Mucosa of rectum (tissue), 2 donors: ENCODE results near the gene TKT.
"Not testable (repeated sequence)": the region's sequence is repeated elsewhere in the genome, so short reads cannot be mapped to it uniquely, and the experiment has no call there.

Source experiments
- H3K27ac ChIP-seq, 2 donors: one replicate each; pipeline ENCODE4 v1.7.0; 2013; ENCODE audit warnings: inconsistent platforms in 2 of 2, low read depth in 2 of 2, low read length in 2 of 2
- H3K27me3 ChIP-seq, 2 donors: one replicate each; pipeline ENCODE4 v1.7.0; 2013; ENCODE audit warnings: low read length in 2 of 2; ENCODE audit not compliant: control insufficient read depth in 2 of 2, insufficient read depth in 2 of 2
- H3K36me3 ChIP-seq, 2 donors: one replicate each; pipeline ENCODE4 v1.7.0; 2013; ENCODE audit warnings: low read length in 2 of 2; ENCODE audit not compliant: control insufficient read depth in 2 of 2, insufficient read depth in 2 of 2
- H3K4me1 ChIP-seq, 2 donors: one replicate each; pipeline ENCODE4 v1.7.0; 2013; ENCODE audit warnings: low read length in 2 of 2, mild to moderate bottlenecking in 1 of 2; ENCODE audit not compliant: control insufficient read depth in 2 of 2, insufficient read depth in 2 of 2
- H3K4me3 ChIP-seq, 2 donors: one replicate each; pipeline ENCODE4 v1.7.0; 2013; ENCODE audit warnings: low read length in 2 of 2
- H3K9ac ChIP-seq, 2 donors: one replicate each; pipeline ENCODE4 v1.7.0; 2013; ENCODE audit warnings: low read length in 2 of 2, low read depth in 1 of 2, mild to moderate bottlenecking in 1 of 2
- H3K9me3 ChIP-seq, 2 donors: one replicate each; pipeline ENCODE4 v1.7.0; 2013; ENCODE audit warnings: low read length in 2 of 2; ENCODE audit not compliant: control insufficient read depth in 2 of 2
- donor health status: healthy.
- donor health status: Normal muscosa, but diverticular disease.

Gene TKT

GRCh38 chr3:53260286-53260785 lies 4.5 kb upstream of the TKT start:
- no peak overlapping the region for H3K4me3 ChIP-seq
- no peaks in the 10 kb centered on the region for H3K4me1 ChIP-seq
- H3K27me3 ChIP-seq, result no peaks in the 10 kb centered on the region
- no peak overlapping the region for H3K27ac ChIP-seq
- no peaks in the 10 kb centered on the region for H3K36me3 ChIP-seq
- no peaks in the 10 kb centered on the region for H3K9me3 ChIP-seq
- H3K9ac ChIP-seq, result no peak overlapping the region

GRCh38 chr3:53259427-53260259 lies 3.8 kb upstream of the TKT start:
- Histone ChIP-seq H3K9ac (no peak overlapping the region), H3K4me3 (no peak overlapping the region), H3K4me1 (peaks cover 3 to 5% of the 10 kb centered on the region in 2 donors), H3K27me3 (no peaks in the 10 kb centered on the region), H3K9me3 (no peaks in the 10 kb centered on the region), H3K36me3 (no peaks in the 10 kb centered on the region), H3K27ac (no peak overlapping the region)

DNA sequence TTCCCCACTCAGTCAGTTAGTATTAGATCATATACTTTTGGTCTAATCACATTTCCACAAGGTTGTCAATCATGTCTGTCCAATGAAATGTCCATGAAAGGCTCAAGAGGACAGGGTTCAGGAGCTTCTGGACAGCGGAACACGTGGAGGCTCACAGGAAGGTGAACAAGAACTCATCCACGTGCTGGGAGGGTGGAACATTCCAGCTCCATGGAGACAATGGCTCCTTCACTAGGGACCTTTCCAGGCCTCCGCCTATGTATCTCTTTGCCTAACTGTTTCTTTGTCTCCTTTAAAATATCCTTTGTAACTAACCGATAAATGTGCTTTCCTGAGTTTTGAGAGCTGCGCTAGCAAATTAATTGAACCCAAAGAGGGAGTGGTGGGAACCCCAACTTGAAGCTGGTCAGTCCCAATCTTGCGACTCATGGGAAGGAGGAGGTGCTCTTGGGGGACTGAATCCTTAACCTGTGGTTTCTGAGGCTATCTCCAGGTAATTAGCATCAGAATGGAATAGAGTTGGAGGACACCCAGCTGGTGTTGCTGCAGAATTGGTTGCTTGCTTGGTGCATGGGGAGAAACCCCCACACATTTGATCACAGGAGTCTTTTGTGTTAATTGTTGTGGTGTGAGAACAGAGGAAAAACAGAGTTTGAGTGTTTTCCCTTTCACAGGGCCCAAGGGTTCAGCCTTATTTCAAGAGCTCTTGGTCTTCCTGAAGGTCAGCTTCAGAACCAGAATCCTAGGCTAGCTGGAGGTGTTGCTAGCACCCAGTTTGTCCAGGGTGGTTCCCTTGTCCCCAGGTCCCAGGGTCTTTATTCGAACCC lies 3.0 kb upstream of the TKT start:
- H3K27ac ChIP-seq, result no peak overlapping the region
- no peaks in the 10 kb centered on the region for H3K9me3 ChIP-seq
- H3K36me3 ChIP-seq, result no peaks in the 10 kb centered on the region
- H3K4me1 ChIP-seq, result peaks cover 11 to 13% of the 10 kb centered on the region in 2 donors
- no peak overlapping the region for H3K9ac ChIP-seq
- H3K4me3 ChIP-seq, result no peak overlapping the region
- H3K27me3 ChIP-seq, result no peaks in the 10 kb centered on the region

GRCh38 chr3:53257465-53257864 lies 1.6 kb upstream of the TKT start:
- Histone ChIP-seq H3K9ac (no peak overlapping the region), H3K4me3 (no peak overlapping the region), H3K4me1 (peaks cover 15 to 20% of the 10 kb centered on the region in 2 donors), H3K27me3 (no peaks in the 10 kb centered on the region), H3K9me3 (no peaks in the 10 kb centered on the region), H3K27ac (no peak overlapping the region), H3K36me3 (no peaks in the 10 kb centered on the region)

DNA sequence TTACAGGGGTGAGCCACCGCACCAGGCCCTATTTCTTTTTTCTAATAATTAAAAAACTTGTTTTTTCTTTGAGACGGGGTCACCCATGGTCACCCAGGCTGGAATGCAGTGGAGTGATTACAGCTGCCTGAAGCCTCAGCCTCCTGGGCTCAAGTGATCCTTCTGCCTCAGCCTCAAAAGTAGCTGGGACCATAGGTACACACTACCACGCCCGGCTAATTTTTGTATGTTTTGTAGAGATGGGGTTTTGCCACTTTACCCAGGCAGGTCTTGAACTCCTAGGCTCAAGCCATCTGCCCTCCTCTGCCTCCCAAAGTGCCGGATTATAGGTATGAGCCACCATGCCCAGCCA lies 858 bp upstream of the TKT start:
- Histone ChIP-seq H3K27me3 (no peaks in the 10 kb centered on the region), H3K9me3 (no peaks in the 10 kb centered on the region), H3K36me3 (no peaks in the 10 kb centered on the region), H3K27ac (no peak overlapping the region), H3K4me1 (peaks cover 15 to 22% of the 10 kb centered on the region in 2 donors), H3K4me3 (no peak overlapping the region), H3K9ac (no peak overlapping the region)

DNA sequence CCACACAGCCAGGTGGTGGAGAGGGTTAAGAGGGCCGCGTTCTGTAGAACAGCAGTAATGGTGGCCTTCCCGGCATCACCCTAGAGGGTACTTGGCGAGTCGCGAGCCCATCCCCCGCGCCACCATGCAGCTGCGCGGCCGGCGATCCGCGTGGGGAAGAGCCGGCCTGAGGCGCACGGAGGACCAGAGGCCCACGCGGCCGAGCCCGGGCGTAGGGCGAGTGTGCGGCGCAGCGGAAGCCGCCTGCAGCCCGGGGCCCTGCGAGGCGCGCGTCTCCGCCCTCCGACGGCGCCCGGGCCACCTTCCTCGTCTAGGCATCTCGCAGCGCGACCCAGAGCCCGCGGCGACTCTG lies 423 bp downstream of the TKT start:
- H3K9ac ChIP-seq, result peak overlapping the region; percentile 76 to 84
- H3K27me3 ChIP-seq, result no peaks in the 10 kb centered on the region
- H3K4me1 ChIP-seq, result peaks cover 17 to 22% of the 10 kb centered on the region in 2 donors
- peak overlapping the region; percentile 83 to 85 for H3K4me3 ChIP-seq
- peak overlapping the region; percentile 90 to 92 for H3K27ac ChIP-seq
- H3K36me3 ChIP-seq, result no peaks in the 10 kb centered on the region
- H3K9me3 ChIP-seq, result no peaks in the 10 kb centered on the region

- peak overlapping the region; percentile 90 to 92 for H3K27ac ChIP-seq
- H3K4me3 ChIP-seq, result peak overlapping the region; percentile 83 to 85
- H3K27me3 ChIP-seq, result no peaks in the 10 kb centered on the region
- H3K4me1 ChIP-seq, result peaks cover 22% of the 10 kb centered on the region in 2 donors
- no peaks in the 10 kb centered on the region for H3K9me3 ChIP-seq
- H3K36me3 ChIP-seq, result no peaks in the 10 kb centered on the region
- peak overlapping the region; percentile 76 to 84 for H3K9ac ChIP-seq
Observed at GRCh38 chr3:53254509-53255422, 1.1 kb downstream of the TKT start.

DNA sequence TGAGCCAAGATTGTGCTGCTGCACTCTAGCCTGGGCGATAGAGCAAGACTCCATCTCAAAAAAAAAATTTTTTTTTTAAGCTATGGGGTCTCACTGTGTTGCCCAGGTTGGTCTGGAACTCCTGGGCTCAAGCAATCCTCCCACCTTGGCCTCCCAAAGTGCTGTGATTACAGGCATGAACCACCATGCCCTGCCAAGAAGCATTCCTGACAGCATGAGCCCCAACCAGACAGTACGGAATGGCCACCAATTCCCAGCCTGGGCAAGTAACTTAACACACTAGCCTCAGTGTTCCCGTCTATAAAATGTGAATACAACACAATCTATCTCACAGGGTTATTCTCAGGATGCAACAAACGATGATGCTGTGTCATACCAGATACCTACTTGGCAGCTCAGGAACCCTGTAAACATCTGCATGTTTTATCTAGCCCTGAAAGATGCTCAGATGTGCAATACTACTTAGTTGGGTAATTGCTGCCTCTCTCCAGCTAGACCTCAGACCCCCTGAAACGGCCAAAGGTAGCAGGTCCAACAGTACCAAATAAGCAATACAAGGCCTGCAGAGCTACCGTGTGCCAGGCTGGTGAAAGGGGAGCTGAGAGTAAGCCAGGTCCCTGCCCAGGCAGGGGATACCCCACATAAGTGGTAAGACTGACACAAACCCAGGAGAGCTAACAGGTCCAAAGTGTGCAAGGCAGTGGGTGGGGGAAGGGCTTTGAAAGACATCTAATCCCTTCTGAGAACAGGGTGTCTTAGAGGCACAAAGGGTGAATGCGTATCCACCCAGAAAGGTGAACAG lies 1.9 kb downstream of the TKT start:
- H3K27me3 ChIP-seq, result no peaks in the 10 kb centered on the region
- H3K27ac ChIP-seq, result peak overlapping the region in 1 of 2 donors; percentile 90
- H3K9me3 ChIP-seq, result no peaks in the 10 kb centered on the region
- H3K4me3 ChIP-seq, result peak overlapping the region; percentile 83 to 85
- peaks cover 22% of the 10 kb centered on the region in 2 donors for H3K4me1 ChIP-seq
- H3K9ac ChIP-seq, result peak overlapping the region; percentile 71 to 84
- H3K36me3 ChIP-seq, result no peaks in the 10 kb centered on the region

- not testable (repeated sequence) for H3K27ac ChIP-seq, H3K27me3 ChIP-seq, H3K4me3 ChIP-seq, H3K36me3 ChIP-seq, H3K9ac ChIP-seq, H3K9me3 ChIP-seq
- peaks cover 24% of the 10 kb centered on the region in 2 donors for H3K4me1 ChIP-seq
Observed at GRCh38 chr3:53252947-53253322, 2.9 kb downstream of the TKT start.
